Hippocampal formation (tissue), 2 donors: Measurements from ENCODE around the gene GPR15.
"Not testable (repeated sequence)": the region's sequence is repeated elsewhere in the genome, so short reads cannot be mapped to it uniquely, and the experiment has no call there.

Experiments
- DNase-seq, 2 donors: peaks; one replicate each; lab custom pipeline; 2025; lab: John Stamatoyannopoulos, UW

The GPR15 gene

DNA sequence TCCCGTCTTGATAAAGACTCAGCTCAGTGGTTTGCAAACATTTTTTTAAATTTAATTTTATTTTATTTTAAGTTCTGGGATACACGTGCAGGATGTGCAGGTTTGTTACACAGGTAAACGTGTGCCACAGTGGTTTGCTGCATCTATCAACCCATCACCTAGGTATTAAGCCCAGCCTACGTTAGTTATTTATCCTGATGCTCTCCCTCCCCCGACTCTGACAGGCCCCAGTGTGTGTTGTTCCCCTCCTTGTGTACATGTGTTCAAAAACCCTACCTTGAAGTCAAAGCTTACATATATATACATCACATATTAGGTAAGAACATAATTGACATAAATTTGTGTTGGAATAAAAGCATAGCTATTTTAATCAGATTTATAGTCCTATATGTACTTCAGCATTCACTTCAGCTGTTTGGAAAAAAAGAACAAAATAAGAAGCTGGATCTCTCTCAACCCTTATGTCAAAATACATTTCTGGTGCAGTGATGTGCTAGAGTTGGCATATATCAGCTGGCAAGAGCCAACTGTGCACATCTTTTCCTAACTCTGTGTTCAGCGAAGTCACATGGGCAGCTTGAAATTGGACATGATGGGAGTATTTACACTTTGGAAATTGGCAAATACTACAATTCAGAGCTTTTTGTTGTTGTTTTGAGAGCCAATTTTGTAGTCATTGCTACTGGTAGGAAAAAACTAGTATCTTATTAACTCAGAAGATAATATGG, 26.5 kb downstream of the GPR15 start:
- no peak for DNase-seq

GRCh38 chr3:98559769-98560168, 28.0 kb downstream of the GPR15 start:
- not testable (repeated sequence) for DNase-seq

GRCh38 chr3:98560911-98561310, 29.1 kb downstream of the GPR15 start:
- DNase-seq: no peak

- no peak for DNase-seq
Observed at GRCh38 chr3:98561727-98562521, 30.1 kb downstream of the GPR15 start.

- DNase-seq: no peak
Observed at GRCh38 chr3:98563661-98564281, 32.0 kb downstream of the GPR15 start.

GRCh38 chr3:98564282-98565005, 32.7 kb downstream of the GPR15 start:
- no peak for DNase-seq

GRCh38 chr3:98565237-98565643, 33.5 kb downstream of the GPR15 start:
- no peak for DNase-seq

GRCh38 chr3:98565843-98566242, 34.1 kb downstream of the GPR15 start:
- no peak for DNase-seq

- DNase-seq: no peak
Observed at GRCh38 chr3:98567666-98568270, 36.0 kb downstream of the GPR15 start.

DNA sequence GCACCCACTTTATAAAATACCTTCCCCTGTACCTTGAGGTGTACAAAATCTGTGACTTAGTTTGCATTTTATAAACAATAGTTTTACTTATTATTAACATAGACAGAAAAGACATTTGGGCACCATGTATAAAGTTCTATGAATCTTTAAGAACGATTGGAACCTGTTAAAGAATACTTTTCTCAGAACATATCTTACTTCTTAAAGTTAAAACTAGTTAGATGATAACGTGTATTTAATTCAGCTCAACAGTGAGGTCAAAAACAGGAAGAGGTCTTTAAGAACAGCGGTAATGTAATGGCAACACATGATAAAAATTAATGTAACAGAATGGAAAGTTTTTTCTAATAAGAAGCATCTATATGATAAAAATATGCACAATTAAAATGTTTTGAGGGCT, 36.6 kb downstream of the GPR15 start:
- no peak for DNase-seq

DNA sequence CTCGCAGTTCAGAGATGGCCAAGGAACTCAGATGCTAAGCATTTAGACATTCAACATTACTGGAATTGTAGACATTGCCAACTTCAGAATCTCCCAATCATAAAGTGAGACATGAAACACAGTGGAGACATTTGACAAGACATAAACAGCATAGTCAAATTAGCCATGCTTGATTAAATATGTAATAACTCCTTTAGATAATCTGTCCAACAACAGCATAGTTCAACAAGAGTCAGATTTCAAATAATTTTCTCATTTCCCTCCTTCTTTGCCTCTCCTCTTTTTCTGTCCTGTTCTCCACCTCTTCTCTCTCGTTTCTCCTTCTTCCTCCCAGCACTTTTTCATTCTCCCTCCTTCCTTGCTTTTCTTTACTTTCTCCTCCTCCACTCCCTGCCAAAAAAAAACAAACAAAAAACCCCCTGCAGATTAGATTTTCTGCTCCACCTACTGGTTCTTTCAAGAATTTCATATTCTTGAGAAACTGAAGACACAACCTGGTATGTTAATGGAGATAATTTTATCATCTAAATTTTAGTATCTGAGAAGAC, 41.5 kb downstream of the GPR15 start:
- DNase-seq: no peak

DNA sequence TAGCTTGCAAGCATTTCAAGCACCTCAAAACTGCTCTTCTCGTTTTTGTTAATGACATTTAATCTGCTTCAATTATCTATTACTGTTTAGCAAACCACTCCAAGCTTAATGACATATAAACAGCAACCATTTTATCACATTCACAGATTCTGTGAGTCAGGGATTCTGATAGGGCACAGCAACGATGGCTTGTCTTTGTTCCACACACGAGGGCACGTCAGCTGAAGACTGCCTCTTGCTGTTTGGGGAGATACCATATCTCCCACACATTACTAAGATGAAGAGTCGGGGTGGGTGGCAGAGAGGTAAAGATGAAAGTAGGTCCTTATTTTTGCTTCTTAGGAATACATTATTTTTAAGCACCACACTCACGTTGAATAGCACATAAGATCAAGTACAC, 42.4 kb downstream of the GPR15 start:
- no peak for DNase-seq

DNA sequence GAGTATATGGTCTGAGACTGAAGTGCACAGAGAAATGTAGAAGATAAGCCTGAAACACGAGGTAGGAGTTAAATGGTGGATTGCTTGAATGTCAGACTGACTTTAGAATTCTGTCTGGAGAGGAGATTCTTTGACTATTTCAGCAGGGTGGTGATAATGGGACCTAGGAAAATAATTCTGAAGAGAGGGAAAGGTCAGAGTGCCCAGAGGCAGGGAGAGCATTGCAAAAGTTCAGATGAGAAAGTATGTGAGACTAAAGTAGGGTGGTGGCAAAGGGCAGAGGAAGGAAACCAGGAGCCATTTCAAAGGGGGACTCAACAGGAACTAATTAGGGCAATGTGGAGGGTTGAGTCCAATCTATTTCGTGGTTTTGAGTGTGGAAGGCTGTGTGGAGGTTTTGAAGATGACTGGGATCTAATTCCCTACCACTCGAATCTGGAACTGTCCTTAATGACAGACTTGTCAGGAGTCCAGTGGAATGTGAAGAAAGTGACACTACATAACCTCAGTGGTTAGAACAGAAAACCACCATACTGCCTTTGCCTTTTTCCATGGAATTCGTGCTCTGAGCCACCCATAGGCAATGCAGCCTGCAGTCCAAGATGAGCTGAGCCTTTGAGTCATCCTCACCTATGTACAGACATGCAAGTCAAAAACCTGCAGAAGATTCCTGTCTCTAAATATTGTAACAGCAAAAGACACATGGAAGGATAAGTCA, 45.6 kb downstream of the GPR15 start:
- no peak for DNase-seq

GRCh38 chr3:98580401-98581386, 48.9 kb downstream of the GPR15 start:
- DNase-seq: no peak

GRCh38 chr3:98581474-98581873, 49.7 kb downstream of the GPR15 start:
- peak; percentile 18 to 69 for DNase-seq

DNA sequence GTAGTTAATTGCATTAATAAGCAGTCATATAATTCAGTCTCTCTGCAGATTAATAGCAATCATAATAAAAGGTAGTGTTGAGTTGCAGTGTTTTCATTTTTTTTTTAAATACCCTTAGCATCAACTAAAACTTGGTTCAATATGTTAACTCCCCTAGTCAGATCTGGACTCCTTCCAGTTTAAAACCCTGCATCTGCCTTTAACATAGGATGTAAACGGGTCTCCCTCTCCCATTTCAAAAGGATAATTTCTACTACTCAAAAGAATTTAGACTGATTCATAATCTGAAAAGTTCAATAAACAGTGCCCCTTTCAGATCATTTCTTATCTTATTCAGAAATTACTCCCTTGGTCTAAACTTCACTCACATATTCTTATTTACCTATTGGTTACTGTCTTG, 50.3 kb downstream of the GPR15 start:
- no peak for DNase-seq

DNA sequence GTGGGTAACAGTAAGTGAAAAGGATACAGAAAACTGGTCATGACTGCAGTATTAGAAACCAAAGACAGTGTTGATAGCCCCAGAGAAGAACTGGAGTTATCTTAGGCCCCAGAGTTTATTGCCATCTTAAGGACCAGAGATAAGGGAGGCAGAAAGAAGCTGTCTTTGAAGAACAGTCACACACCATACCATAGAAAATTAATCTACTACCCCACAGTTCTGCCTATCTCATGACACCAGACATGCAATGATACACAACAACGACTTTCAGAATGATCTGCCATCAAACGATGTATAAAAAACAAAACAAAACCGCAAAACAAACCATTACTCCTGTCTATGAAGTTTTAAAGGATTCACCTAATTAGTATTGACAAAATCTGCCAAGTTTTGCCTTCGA, 52.0 kb downstream of the GPR15 start:
- no peak for DNase-seq
